GM19240 (cell line): Measurements from ENCODE around the gene TMCO6.
"Not testable (repeated sequence)": the region's sequence is repeated elsewhere in the genome, so short reads cannot be mapped to it uniquely, and the experiment has no call there.

Experiments used
- DNase-seq: peaks from one replicate; pipeline ENCODE4 v3.0.0; 2011; ENCODE audit warnings: low spot score; ENCODE audit not compliant: insufficient read length

TMCO6 gene

GRCh38 chr5:140630292-140631035 is 8.8 kb upstream of the TMCO6 start:
- no peak for DNase-seq

- DNase-seq, result no peak
Observed at GRCh38 chr5:140631036-140631417, 8.2 kb upstream of the TMCO6 start.

DNA sequence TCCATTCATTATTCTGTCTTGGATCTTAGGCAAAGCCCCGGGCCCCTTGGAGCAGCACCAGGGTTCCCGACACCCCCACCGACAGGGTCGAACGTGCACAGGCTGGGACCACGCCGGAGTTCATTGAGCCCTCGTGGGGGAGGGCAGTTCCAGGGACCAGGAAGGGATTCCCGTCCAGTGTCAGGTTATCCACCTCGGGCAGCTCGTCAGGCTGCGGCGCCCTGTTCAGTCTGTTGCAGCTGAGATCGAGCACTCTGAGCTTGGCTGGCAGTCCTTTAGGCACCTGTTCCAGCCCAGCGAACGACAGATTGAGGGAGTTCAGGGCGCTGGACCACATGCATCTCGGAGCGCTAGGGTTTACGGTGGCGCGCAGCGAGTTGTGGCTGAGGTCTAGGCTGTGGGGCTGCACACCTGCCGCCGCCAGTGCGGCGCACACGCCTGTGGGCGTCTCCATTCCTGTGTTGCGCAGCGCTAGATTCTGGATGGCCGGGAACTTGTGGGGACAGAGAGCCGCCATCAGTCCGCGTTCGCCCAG is 7.4 kb upstream of the TMCO6 start:
- no peak for DNase-seq

DNA sequence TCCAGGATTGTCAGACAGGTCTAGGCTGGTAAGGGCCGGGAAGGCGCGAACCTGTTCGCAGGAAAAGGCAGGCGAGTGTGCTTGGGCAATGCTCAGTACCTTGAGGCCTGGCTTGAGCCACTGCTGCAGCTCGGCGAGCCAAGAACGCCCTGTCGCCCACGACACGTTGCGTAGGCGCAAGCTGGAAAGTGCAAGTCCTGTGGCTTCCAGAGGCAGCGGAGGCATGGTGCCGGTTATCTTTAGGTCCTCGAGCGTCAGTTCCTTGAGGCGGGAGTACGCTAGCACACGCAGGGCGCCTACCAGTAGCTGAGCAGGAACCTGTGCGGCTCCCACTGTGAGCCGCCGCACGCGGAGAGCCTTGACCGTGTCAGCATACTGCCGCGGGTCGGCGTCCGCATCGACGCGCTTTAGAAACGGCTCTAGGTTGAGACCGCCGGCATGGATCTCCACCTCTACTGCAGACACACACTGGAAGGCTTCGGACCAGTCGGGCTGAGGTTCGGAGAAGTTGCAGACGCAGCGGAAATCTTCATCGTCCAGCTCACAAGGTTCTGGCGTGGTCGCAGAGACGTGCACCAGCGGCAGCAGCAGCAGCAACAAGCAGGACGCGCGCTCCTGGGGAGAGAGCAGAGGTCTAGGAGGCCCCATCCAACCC is 6.8 kb upstream of the TMCO6 start:
- DNase-seq, result no peak

DNA sequence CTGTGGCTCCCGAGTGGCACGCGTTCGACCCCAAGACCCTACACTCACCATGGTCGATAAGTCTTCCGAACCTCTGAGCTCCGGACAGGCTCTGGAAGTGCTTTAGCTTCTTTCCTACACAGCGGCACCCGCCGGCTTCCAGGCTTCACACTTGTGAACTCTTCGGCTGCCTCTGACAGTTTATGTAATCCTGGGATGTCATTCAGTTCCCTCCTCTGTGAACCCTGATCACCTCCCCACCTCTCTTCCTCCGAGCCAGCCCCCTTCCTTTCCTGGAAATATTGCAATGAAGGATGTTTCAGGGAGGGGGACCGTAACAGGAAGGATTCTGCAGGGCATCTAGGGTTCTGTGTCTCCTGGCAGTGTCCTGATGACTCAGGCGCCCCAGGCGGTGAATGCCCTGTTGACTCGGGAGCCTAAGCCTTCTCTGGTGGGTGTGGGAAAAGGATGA is 6.2 kb upstream of the TMCO6 start, which contains the start of gene CD14:
TSS of gene CD14 (minus strand) at position 155 of the 451 bp plus-strand sequence. CDS start at position 51, 104 bp downstream.
- no peak for DNase-seq

GRCh38 chr5:140633501-140633900 is 5.8 kb upstream of the TMCO6 start:
- DNase-seq, result no peak

- no peak for DNase-seq
Observed at GRCh38 chr5:140634103-140634502, 5.1 kb upstream of the TMCO6 start.

GRCh38 chr5:140635291-140636257 is 3.7 kb upstream of the TMCO6 start:
- no peak for DNase-seq

DNA sequence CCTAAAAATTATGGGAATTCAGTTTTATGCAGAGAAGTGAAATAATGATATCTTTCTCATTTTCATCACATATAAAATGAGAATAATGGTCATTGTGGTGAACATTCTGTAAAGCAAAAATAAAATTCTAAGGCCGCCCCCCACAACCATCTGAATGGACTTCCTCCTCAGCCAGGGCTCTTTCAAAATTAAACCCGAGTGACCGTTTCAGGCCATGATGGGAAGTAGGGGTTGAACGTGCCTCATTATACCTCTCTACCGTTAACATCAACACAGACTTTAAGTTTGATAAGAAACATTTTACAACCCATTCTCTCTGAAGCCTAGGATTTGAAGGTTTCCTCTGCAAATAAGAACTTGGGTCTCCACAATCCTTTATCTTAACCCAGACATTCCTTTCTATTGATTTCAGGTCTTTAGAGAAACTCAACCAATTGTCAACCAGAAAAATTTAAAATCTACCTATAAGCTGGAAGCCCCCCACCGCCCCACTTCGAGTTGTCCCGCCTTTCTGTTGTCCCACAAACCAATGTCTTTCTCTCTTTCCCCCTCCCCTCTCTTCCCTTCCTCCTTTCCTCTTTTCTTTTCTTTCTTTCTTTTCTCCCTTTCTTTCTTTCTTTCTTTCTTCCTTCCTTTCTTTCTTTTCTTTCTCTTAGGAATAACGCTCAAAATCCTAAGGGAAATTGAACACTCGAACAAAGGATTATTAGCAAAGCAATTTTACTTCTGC is 1.7 kb upstream of the TMCO6 start:
- no peak for DNase-seq

GRCh38 chr5:140638898-140639147 is 428 bp upstream of the TMCO6 start:
- DNase-seq, result not testable (repeated sequence)

GRCh38 chr5:140641716-140642115 is 2.5 kb downstream of the TMCO6 start:
- no peak for DNase-seq

DNA sequence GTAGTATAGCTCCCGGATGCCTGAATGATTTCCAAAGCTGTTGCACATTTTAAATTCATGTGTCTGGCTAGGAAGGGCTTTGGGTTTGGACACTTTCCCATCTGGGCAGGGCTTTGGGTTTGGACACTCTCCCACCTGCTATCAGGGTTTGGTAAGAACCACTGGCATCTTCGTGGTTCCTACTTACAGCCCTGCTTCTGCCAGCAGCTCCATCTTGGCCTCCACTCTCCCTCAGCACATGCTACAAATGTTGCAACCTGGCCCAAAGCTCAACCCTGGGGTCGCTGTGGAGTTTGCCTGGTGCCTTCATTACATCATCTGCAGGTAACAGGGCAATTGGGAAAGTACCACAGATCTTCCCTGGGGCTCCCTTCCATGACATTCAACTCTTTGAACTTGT is 3.5 kb downstream of the TMCO6 start:
- DNase-seq, result no peak

GRCh38 chr5:140647042-140647419 is 7.8 kb downstream of the TMCO6 start:
- DNase-seq, result no peak

DNA sequence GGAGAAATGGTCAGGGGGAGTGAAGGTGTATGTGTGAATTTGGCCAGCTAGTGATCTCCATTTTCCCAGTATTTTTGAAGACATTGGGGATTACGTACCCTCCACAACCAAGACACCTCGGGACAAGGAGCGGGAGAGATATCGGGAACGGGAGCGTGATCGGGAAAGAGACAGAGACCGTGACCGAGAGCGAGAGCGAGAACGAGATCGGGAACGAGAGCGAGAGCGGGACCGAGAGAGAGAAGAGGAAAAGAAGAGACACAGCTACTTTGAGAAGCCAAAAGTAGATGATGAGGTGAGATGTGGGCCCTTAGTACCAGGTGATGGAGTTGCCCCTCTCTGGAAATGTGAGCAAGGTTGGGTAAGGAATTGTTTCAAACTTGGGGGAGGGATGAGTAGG is 19.6 kb downstream of the TMCO6 start:
- DNase-seq, result no peak

GRCh38 chr5:140660371-140660770 is 21.1 kb downstream of the TMCO6 start:
- not testable (repeated sequence) for DNase-seq

GRCh38 chr5:140664030-140664358 is 24.7 kb downstream of the TMCO6 start:
- no peak for DNase-seq

DNA sequence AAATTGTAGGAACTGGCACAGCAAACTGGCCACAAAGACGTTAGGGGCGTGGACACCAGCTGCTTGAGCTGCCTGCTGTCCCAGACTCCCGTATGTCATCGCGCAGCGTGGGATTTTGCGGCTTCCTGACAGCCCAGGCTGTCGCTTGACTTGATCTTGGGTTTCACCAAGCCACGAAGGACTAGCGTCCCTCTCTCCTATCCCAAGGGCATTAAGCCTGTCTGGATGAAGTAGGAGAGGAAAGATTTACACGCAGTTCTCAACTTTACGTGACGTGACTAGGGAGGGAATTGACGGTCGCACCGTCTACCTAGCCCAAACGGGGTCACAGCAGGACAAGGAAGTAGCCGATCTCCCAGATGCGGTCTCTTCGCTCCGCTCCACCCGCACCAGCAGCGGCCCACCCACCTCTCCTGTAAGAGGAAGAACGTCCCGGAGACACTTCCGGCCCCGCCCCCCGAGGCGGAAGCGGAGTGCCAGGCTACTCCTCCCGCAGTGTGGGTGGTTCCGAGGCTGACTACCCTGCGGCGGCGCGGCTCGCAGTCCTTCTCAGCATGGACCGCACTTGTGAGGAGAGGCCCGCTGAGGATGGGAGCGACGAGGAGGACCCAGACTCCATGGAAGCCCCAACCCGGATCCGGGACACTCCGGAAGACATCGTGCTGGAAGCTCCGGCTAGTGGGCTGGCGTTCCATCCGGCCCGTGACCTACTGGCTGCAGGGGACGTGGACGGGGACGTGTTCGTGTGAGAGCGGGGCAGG is 25.3 kb downstream of the TMCO6 start, which contains the start of gene WDR55:
TSS of gene WDR55 (plus strand) at position 546 of the 761 bp plus-strand sequence. CDS start at position 555, 9 bp downstream.
- peak; percentile 92 for DNase-seq

DNA sequence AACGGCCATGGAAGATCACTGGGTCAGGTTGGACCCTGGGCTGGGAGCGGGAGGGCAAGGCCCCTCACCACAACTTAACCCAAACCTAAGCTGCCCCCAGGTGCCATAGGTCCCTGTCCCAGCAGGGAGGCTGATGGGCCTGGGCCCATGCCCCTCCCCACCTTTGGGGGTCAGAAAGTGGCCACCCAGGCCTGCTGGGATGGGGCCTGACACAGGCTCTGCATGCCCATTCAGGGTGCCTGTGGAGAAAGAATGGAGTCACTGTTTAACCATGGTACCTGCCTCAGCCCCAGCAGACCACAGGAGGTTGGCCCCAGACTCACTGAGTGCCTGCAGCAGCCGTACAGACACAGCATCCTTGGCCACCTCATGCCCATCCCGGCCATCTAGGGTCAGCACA is 31.8 kb downstream of the TMCO6 start:
- DNase-seq, result not testable (repeated sequence)

- DNase-seq, result no peak
Observed at GRCh38 chr5:140671472-140672125, 32.3 kb downstream of the TMCO6 start.
